IMR-90 (cell line): ENCODE data around the gene CNPY1. TPM values are rescaled to one million over a fixed set of nuclear protein-coding genes. Genes with fewer than 3 reads are reported as not detected.

Experiments used
- ATAC-seq: fragments of 200-7000 bp; cut with Tn5 transposase; 2 replicates; pipeline ENCODE4 v1.9.1; 2020; ENCODE audit warnings: low read depth, mild to moderate bottlenecking, moderate library complexity
- BruUV-seq: library from RNA; stranded (reverse); fragments of 400-500 nt; replicated peaks from 2 replicates; lab custom pipeline; 2021; lab: Mats Ljungman, UMichigan
- CTCF ChIA-PET: fragments of 300-600 bp; formaldehyde crosslinking; extraction: SDS; loops from one replicate; lab custom pipeline; 2021; ENCODE audit warnings: antibody characterized with exemption; lab: Yijun Ruan, JAX
- POLR2A ChIA-PET: fragments of 300-600 bp; sonication (Branson Sonifier 250); formaldehyde crosslinking; loops from one replicate; lab custom pipeline; 2022; ENCODE audit warnings: antibody characterized with exemption; ENCODE audit not compliant: unreplicated experiment; lab: Charles Lee
- DNase-seq: peaks from one replicate; pipeline ENCODE4 v3.0.0; 2013
- H2AFZ ChIP-seq: replicated peaks from 2 replicates; pipeline ENCODE3; 2013; ENCODE audit warnings: low read length, mild to moderate bottlenecking; ENCODE audit not compliant: poor library complexity
- H2AK5ac ChIP-seq: 2 replicates; pipeline ENCODE4 v1.6.1; 2013; ENCODE audit warnings: low read depth, low read length, inconsistent platforms
- H2AK9ac ChIP-seq: replicated peaks from 2 replicates; pipeline ENCODE3; 2013; ENCODE audit warnings: mild to moderate bottlenecking, low read depth, low read length, moderate library complexity; ENCODE audit not compliant: poor library complexity
- H2BK120ac ChIP-seq: 2 replicates; pipeline ENCODE4 v1.6.1; 2013; ENCODE audit warnings: low read depth, low read length, inconsistent platforms
- H2BK15ac ChIP-seq: 3 replicates; pipeline ENCODE4 v1.6.1; 2013; ENCODE audit warnings: low read depth, low read length, inconsistent platforms
- H2BK20ac ChIP-seq: 2 replicates; pipeline ENCODE4 v1.6.1; 2013; ENCODE audit warnings: low read depth, mild to moderate bottlenecking, inconsistent platforms, low read length, moderate library complexity
- H2BK5ac ChIP-seq: 2 replicates; pipeline ENCODE4 v1.6.1; 2013; ENCODE audit warnings: mild to moderate bottlenecking, low read depth, low read length, inconsistent platforms; ENCODE audit not compliant: poor library complexity, severe bottlenecking
- H3K14ac ChIP-seq: replicated peaks from 2 replicates; pipeline ENCODE4 v1.6.1; 2013; ENCODE audit warnings: low read depth, low read length, inconsistent platforms
- H3K18ac ChIP-seq: 2 replicates; pipeline ENCODE4 v1.6.1; 2013; ENCODE audit warnings: low read depth, low read length, control low read depth
- H3K23ac ChIP-seq: 2 replicates; pipeline ENCODE4 v1.6.1; 2013; ENCODE audit warnings: low read depth, low read length, inconsistent platforms
- H3K27ac ChIP-seq: 2 replicates; pipeline ENCODE4 v1.5.1; 2013; ENCODE audit warnings: mild to moderate bottlenecking, control low read depth, low read length; ENCODE audit not compliant: insufficient read depth
- H3K27me3 ChIP-seq: 2 replicates; pipeline ENCODE4 v1.6.1; 2013; ENCODE audit warnings: low read length; ENCODE audit not compliant: control insufficient read depth, insufficient read depth
- H3K36me3 ChIP-seq: 2 replicates; pipeline ENCODE4 v1.6.1; 2013; ENCODE audit warnings: low read length, mixed read lengths; ENCODE audit not compliant: control insufficient read depth, insufficient read depth
- H3K4ac ChIP-seq: 2 replicates; pipeline ENCODE4 v1.6.1; 2013; ENCODE audit warnings: low read depth, low read length, inconsistent platforms
- H3K4me1 ChIP-seq: 2 replicates; pipeline ENCODE4 v1.6.1; 2013; ENCODE audit warnings: low read length, mixed read lengths; ENCODE audit not compliant: control insufficient read depth, insufficient read depth
- H3K4me2 ChIP-seq: 2 replicates; pipeline ENCODE4 v1.6.1; 2013; ENCODE audit warnings: low read depth, mild to moderate bottlenecking, control low read depth, low read length, moderate library complexity
- H3K4me3 ChIP-seq: 2 replicates; pipeline ENCODE4 v1.5.1; 2013; ENCODE audit warnings: low read depth, mild to moderate bottlenecking, control low read depth, low read length, moderate library complexity; ENCODE audit not compliant: insufficient read depth
- H3K56ac ChIP-seq: 2 replicates; pipeline ENCODE4 v1.6.1; 2013; ENCODE audit warnings: low read length, inconsistent platforms; ENCODE audit not compliant: insufficient read depth; ENCODE audit errors: extremely low read depth
- H3K79me1 ChIP-seq, 2 experiments: 2 replicates each; pipeline ENCODE4 v1.6.1; 2013; ENCODE audit warnings: low read length in 2 of 2, inconsistent platforms in 1 of 2, low read depth in 1 of 2
- H3K9ac ChIP-seq: 2 replicates; pipeline ENCODE4 v1.6.1; 2013; ENCODE audit warnings: low read depth, low read length, control low read depth
- H3K9me1 ChIP-seq: 2 replicates; pipeline ENCODE4 v1.6.1; 2013; ENCODE audit warnings: low read length, inconsistent platforms; ENCODE audit not compliant: insufficient read depth
- H3K9me3 ChIP-seq: 2 replicates; pipeline ENCODE4 v1.6.1; 2013; ENCODE audit warnings: low read length; ENCODE audit not compliant: control insufficient read depth, insufficient read depth
- H4K20me1 ChIP-seq: 2 replicates; pipeline ENCODE4 v1.6.1; 2013; ENCODE audit warnings: low read length, inconsistent platforms; ENCODE audit not compliant: insufficient read depth
- H4K5ac ChIP-seq: 2 replicates; pipeline ENCODE4 v1.6.1; 2013; ENCODE audit warnings: mild to moderate bottlenecking, low read depth, low read length, control low read depth
- H4K8ac ChIP-seq, 2 experiments: 2 replicates each; pipeline ENCODE4 v1.6.1; 2013; ENCODE audit warnings: low read depth in 2 of 2, low read length in 2 of 2, control low read depth in 1 of 2, inconsistent platforms in 1 of 2
- H4K91ac ChIP-seq: 2 replicates; pipeline ENCODE4 v1.6.1; 2013; ENCODE audit warnings: low read depth, low read length, inconsistent platforms; ENCODE audit not compliant: insufficient read depth
- BHLHE40 ChIP-seq: fragments of 150-350 bp; IDR thresholded peaks from 2 replicates; pipeline ENCODE4 v1.6.1; 2016; ENCODE audit warnings: mild to moderate bottlenecking, low read depth, low read length
- CEBPB ChIP-seq: IDR thresholded peaks from 2 replicates; pipeline ENCODE4 v1.6.1; 2012; ENCODE audit warnings: low read depth, low read length, improper control_type of control experiment
- CHD1 ChIP-seq: IDR thresholded peaks from 2 replicates; pipeline ENCODE4 v1.6.1; 2012; ENCODE audit warnings: low read depth, low read length, improper control_type of control experiment
- FOS ChIP-seq: fragments of 150-350 bp; IDR thresholded peaks from 2 replicates; pipeline ENCODE4 v1.6.1; 2016; ENCODE audit warnings: low read depth, low read length
- MAFK ChIP-seq: IDR thresholded peaks from 2 replicates; pipeline ENCODE4 v1.6.1; 2012; ENCODE audit warnings: low read depth, low read length, improper control_type of control experiment
- MAZ ChIP-seq: IDR thresholded peaks from 2 replicates; pipeline ENCODE4 v1.6.1; 2012; ENCODE audit warnings: low read depth, mild to moderate bottlenecking, low read length, improper control_type of control experiment, moderate library complexity, borderline replicate concordance
- MXI1 ChIP-seq: IDR thresholded peaks from 2 replicates; pipeline ENCODE4 v1.6.1; 2012; ENCODE audit warnings: low read depth, mild to moderate bottlenecking, low read length, moderate library complexity, borderline replicate concordance
- NFE2L2 ChIP-seq: fragments of 150-350 bp; IDR thresholded peaks from 2 replicates; pipeline ENCODE4 v1.6.1; 2016; ENCODE audit warnings: low read depth, mild to moderate bottlenecking, low read length
- POLR2A ChIP-seq: IDR thresholded peaks from 2 replicates; pipeline ENCODE4 v1.6.1; 2012; ENCODE audit warnings: mild to moderate bottlenecking, low read depth, low read length
- RAD21 ChIP-seq: IDR thresholded peaks from 2 replicates; pipeline ENCODE4 v1.6.1; 2012; ENCODE audit warnings: low read length, improper control_type of control experiment
- RCOR1 ChIP-seq: IDR thresholded peaks from 2 replicates; pipeline ENCODE4 v1.6.1; 2012; ENCODE audit warnings: mild to moderate bottlenecking, low read length, improper control_type of control experiment; ENCODE audit not compliant: insufficient replicate concordance
- RFX5 ChIP-seq: IDR thresholded peaks from 2 replicates; pipeline ENCODE4 v1.8.0; 2012; ENCODE audit warnings: low read depth, mild to moderate bottlenecking, low read length, moderate library complexity
- SMC3 ChIP-seq: fragments of 150-350 bp; IDR thresholded peaks from 2 replicates; pipeline ENCODE4 v1.6.1; 2016; ENCODE audit warnings: low read depth, mild to moderate bottlenecking, antibody characterized with exemption, low read length, moderate library complexity
- WGBS, 2 experiments: methylation state at CpG; one replicate each; pipeline versions ENCODE4 v1.1.5 to v1.1.7; 2013; ENCODE audit warnings: missing lambda C conversion rate in 2 of 2; ENCODE audit not compliant: insufficient read length in 1 of 2; ENCODE audit errors: extremely low coverage in 2 of 2; 5-methylcytosine and 5-hydroxymethylcytosine counted together
- dilution Hi-C: fragments of 300-500 bp; cut with HindIII; formaldehyde crosslinking; loops from one replicate; pipeline ENCODE4 v1.14.3; 2018; ENCODE audit warnings: low sequenced_read_pairs; ENCODE audit not compliant: unreplicated experiment
- in situ Hi-C: fragments of 300-500 bp; cut with MboI; formaldehyde crosslinking; loops from 3 replicates; pipeline ENCODE4 v1.14.3; 2019; ENCODE audit warnings: low sequenced_read_pairs, inconsistent platforms, mixed read lengths
- intact Hi-C: fragments of 100-400 bp; cut with micrococcal nuclease; formaldehyde crosslinking; loops from 2 replicates; pipeline ENCODE4 v1.10.0; 2022
- polyA plus RNA-seq, 3 experiments: library from polyadenylated mRNA; depleted of rRNA; stranded (reverse); fragments of >200 nt; gene quantifications; 2 replicates each; pipeline ENCODE4 v1.2.3, GENCODE V29; 2012; ENCODE audit warnings: low replicate concordance in 1 of 3
- total RNA-seq: library from RNA; depleted of rRNA; stranded (reverse); fragments of >200 nt; gene quantifications from 2 replicates; pipeline ENCODE4 v1.2.3, GENCODE V29; 2012
- TF ChIP-seq, protein P1 (sequence below): conservative IDR thresholded peaks from 2 replicates; pipeline ENCODE4 v1.5.1; 2012; ENCODE audit warnings: mild to moderate bottlenecking, low read depth, low read length, improper control_type of control experiment
- TF ChIP-seq, protein P2 (sequence below): fragments of 150-350 bp; IDR thresholded peaks from 2 replicates; pipeline ENCODE4 v1.6.1; 2017; ENCODE audit warnings: mild to moderate bottlenecking, antibody characterized with exemption, low read length, low read depth
- TF ChIP-seq, protein P3 (sequence below): fragments of 150-350 bp; IDR thresholded peaks from 2 replicates; pipeline ENCODE4 v1.6.1; 2016; ENCODE audit warnings: low read depth, mild to moderate bottlenecking, low read length, moderate library complexity, borderline replicate concordance

The CNPY1 gene
- total and polyA plus RNA-seq, 2 of the 4 experiments (the other 2 are of a cell fraction): not detected

DNA sequence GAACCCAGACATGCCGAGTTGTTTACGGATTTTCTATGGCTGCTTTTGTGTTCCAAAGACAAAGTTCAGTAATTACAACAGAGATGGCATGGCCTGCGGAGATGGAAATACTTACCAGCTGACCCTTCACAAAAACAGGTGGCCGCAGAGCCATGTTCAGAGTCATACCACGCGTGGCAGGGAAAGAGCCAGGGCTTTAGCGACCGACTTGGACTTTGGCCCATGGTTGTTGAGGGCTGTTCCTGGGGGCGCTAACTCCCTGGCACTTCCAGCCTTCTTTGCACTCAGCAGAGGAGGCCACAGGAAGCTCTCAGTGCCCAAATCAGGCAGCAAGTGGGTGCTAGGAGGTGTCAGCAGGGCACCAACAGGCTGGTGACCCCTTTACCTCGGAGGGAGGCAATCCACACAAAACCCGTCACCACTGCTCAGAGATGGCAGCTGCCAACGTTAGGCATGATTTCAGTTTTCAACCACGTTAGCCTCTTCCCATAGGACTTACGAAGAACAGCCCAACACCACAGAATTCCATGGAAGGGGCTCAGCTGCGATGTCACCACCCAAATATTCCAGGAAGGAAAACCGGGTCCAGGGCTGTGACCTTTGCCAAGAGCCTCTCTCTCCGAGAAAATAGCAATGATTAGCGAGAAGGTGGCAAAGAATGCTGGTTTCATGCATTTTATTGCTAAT, 21.4 kb upstream of the CNPY1 start:
- Histone ChIP-seq H4K5ac (no peak overlapping the region), H3K9ac (no peak overlapping the region), H2AFZ (no peak overlapping the region), H3K56ac (no peak overlapping the region), H4K91ac (no peak overlapping the region), H3K18ac (no peak overlapping the region), H2AK5ac (no peak overlapping the region), H2BK5ac (no peak overlapping the region), H3K9me1 (no peaks in the 10 kb centered on the region), H3K23ac (no peak overlapping the region), H3K14ac (no peak overlapping the region), H3K4me1 (no peaks in the 10 kb centered on the region), H4K20me1 (no peaks in the 10 kb centered on the region), H3K4me3 (no peak overlapping the region), H3K36me3 (no peaks in the 10 kb centered on the region), H3K4ac (no peak overlapping the region), H2BK20ac (no peak overlapping the region), H2BK120ac (no peak overlapping the region), H3K4me2 (no peak overlapping the region), H2BK15ac (no peak overlapping the region), H3K27me3 (no peaks in the 10 kb centered on the region; the same call in 1 of the 2 replicates), H4K8ac (no peak overlapping the region), H3K9me3 (no peaks in the 10 kb centered on the region), H3K27ac (no peak overlapping the region), H3K79me1 (no peaks in the 10 kb centered on the region), H2AK9ac (no peak overlapping the region)
- ChIA-PET POLR2A (no interaction called here), CTCF (no interaction called here)
- intact Hi-C loops (no loop called here), in situ Hi-C loops (no loop called here), dilution Hi-C loops (no loop called here)
- WGBS, 2 experiments: 80% methylated on average over 2 of the region's 18 CpGs; no CpG with 5 or more reads in 1 of the 2 experiments
- TF ChIP-seq RAD21: no peak
- TF ChIP-seq, protein P1, sequence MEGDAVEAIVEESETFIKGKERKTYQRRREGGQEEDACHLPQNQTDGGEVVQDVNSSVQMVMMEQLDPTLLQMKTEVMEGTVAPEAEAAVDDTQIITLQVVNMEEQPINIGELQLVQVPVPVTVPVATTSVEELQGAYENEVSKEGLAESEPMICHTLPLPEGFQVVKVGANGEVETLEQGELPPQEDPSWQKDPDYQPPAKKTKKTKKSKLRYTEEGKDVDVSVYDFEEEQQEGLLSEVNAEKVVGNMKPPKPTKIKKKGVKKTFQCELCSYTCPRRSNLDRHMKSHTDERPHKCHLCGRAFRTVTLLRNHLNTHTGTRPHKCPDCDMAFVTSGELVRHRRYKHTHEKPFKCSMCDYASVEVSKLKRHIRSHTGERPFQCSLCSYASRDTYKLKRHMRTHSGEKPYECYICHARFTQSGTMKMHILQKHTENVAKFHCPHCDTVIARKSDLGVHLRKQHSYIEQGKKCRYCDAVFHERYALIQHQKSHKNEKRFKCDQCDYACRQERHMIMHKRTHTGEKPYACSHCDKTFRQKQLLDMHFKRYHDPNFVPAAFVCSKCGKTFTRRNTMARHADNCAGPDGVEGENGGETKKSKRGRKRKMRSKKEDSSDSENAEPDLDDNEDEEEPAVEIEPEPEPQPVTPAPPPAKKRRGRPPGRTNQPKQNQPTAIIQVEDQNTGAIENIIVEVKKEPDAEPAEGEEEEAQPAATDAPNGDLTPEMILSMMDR: no peak
- no peak for TF ChIP-seq NFE2L2
- no peak for TF ChIP-seq MAZ
- TF ChIP-seq, protein P2, sequence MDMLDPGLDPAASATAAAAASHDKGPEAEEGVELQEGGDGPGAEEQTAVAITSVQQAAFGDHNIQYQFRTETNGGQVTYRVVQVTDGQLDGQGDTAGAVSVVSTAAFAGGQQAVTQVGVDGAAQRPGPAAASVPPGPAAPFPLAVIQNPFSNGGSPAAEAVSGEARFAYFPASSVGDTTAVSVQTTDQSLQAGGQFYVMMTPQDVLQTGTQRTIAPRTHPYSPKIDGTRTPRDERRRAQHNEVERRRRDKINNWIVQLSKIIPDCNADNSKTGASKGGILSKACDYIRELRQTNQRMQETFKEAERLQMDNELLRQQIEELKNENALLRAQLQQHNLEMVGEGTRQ: no peak
- TF ChIP-seq MXI1: no peak
- TF ChIP-seq POLR2A: no peak
- TF ChIP-seq, protein P3, sequence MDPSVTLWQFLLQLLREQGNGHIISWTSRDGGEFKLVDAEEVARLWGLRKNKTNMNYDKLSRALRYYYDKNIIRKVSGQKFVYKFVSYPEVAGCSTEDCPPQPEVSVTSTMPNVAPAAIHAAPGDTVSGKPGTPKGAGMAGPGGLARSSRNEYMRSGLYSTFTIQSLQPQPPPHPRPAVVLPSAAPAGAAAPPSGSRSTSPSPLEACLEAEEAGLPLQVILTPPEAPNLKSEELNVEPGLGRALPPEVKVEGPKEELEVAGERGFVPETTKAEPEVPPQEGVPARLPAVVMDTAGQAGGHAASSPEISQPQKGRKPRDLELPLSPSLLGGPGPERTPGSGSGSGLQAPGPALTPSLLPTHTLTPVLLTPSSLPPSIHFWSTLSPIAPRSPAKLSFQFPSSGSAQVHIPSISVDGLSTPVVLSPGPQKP: no peak
- TF ChIP-seq CHD1: no peak
- no peak for TF ChIP-seq FOS
- TF ChIP-seq SMC3: no peak
- no peak for TF ChIP-seq BHLHE40
- no peak for TF ChIP-seq RFX5
- no peak for TF ChIP-seq CEBPB
- TF ChIP-seq RCOR1: no peak
- TF ChIP-seq MAFK: no peak
- DNase-seq: no peak
- BruUV-seq: no TSS peak
- ATAC-seq: no peak
